H1 (cell line): Measurements from ENCODE around the gene S100A10. TPM values are rescaled to one million over a fixed set of nuclear protein-coding genes. Genes with fewer than 3 reads are reported as not detected.

Experiments used
- CTCF ChIA-PET: fragments of 300-600 bp; sonication (Branson Sonifier 250); formaldehyde crosslinking; loops from one replicate; lab custom pipeline; 2021; ENCODE audit not compliant: partially characterized antibody; lab: Charles Lee
- POLR2A ChIA-PET: fragments of 300-600 bp; sonication (Branson Sonifier 250); formaldehyde crosslinking; loops from one replicate; lab custom pipeline; 2021; ENCODE audit warnings: inconsistent platforms; ENCODE audit not compliant: partially characterized antibody; lab: Charles Lee
- DNase-seq, 2 experiments: peaks; one replicate each; pipeline versions ENCODE4 v3.0.0 to v3.0.0-alpha.2; 2010 to 2022; ENCODE audit warnings: low spot score in 2 of 2, low read depth in 1 of 2, mixed read lengths in 1 of 2
- FAIRE-seq: peaks from 2 replicates; lab custom pipeline; 2011; peaks lifted over from hg19 to GRCh38; lab: Jason Lieb, UNC
- H2AFZ ChIP-seq: 2 replicates; pipeline ENCODE4 v1.8.1; 2012; ENCODE audit warnings: low read length, inconsistent platforms
- H2AK5ac ChIP-seq: 2 replicates; pipeline ENCODE4 v1.6.1; 2013; ENCODE audit warnings: low read depth, low read length
- H2BK120ac ChIP-seq: replicated peaks from 2 replicates; pipeline ENCODE3; 2013; ENCODE audit warnings: low read depth, low read length, inconsistent platforms
- H2BK12ac ChIP-seq: 2 replicates; pipeline ENCODE4 v1.6.1; 2013; ENCODE audit warnings: low read depth, low read length
- H2BK15ac ChIP-seq: 2 replicates; pipeline ENCODE4 v1.6.1; 2013; ENCODE audit warnings: low read length
- H2BK20ac ChIP-seq: 2 replicates; pipeline ENCODE4 v1.6.1; 2013; ENCODE audit warnings: low read length
- H2BK5ac ChIP-seq: 2 replicates; pipeline ENCODE4 v1.6.1; 2013; ENCODE audit warnings: low read depth, low read length
- H3K14ac ChIP-seq: 2 replicates; pipeline ENCODE4 v1.6.1; 2013; ENCODE audit warnings: inconsistent platforms; ENCODE audit not compliant: insufficient read length
- H3K18ac ChIP-seq: 2 replicates; pipeline ENCODE4 v1.6.1; 2013; ENCODE audit warnings: low read length; ENCODE audit errors: extremely low read depth
- H3K23ac ChIP-seq: 2 replicates; pipeline ENCODE4 v1.6.1; 2013; ENCODE audit warnings: inconsistent platforms; ENCODE audit not compliant: insufficient read length
- H3K23me2 ChIP-seq: 2 replicates; pipeline ENCODE4 v1.6.1; 2013; ENCODE audit warnings: low read depth, low read length
- H3K27ac ChIP-seq: 2 replicates; pipeline ENCODE4 v1.6.1; 2011; ENCODE audit warnings: low read depth, low read length, inconsistent platforms
- H3K27me3 ChIP-seq, 4 experiments: replicated peaks in 1 of 4; 1 replicate in 1 of 4; 2 replicates in 3 of 4; pipeline versions ENCODE4 v1.6.1 to v1.8.1; 2011 to 2013; ENCODE audit warnings: low read length in 3 of 4, mild to moderate bottlenecking in 3 of 4, inconsistent platforms in 2 of 4, mixed read lengths in 2 of 4, moderate library complexity in 1 of 4; ENCODE audit not compliant: control insufficient read depth in 3 of 4, insufficient read depth in 3 of 4; ENCODE audit errors: extremely low read depth in 1 of 4
- H3K36me3 ChIP-seq, 4 experiments: 2 replicates each; pipeline versions ENCODE4 v1.6.1 to v1.8.1; 2011 to 2013; ENCODE audit warnings: mild to moderate bottlenecking in 4 of 4, low read length in 3 of 4, moderate library complexity in 2 of 4, control low read depth in 1 of 4, inconsistent platforms in 1 of 4; ENCODE audit not compliant: insufficient read depth in 4 of 4, control insufficient read depth in 2 of 4
- H3K4ac ChIP-seq: replicated peaks from 2 replicates; pipeline ENCODE3; 2013; ENCODE audit warnings: low read length, low read depth, mixed read lengths, inconsistent platforms; ENCODE audit not compliant: insufficient read length
- H3K4me1 ChIP-seq, 4 experiments: replicated peaks in 1 of 4; 1 replicate in 1 of 4; 2 replicates in 3 of 4; pipeline versions ENCODE4 v1.6.1 to v1.8.1; 2011 to 2013; ENCODE audit warnings: low read length in 3 of 4, inconsistent platforms in 2 of 4, mixed read lengths in 1 of 4; ENCODE audit not compliant: insufficient read depth in 4 of 4, control insufficient read depth in 3 of 4
- H3K4me2 ChIP-seq, 2 experiments: 2 replicates each; pipeline versions ENCODE4 v1.6.1 to v1.8.1; 2011 to 2013; ENCODE audit warnings: low read depth in 2 of 2, low read length in 2 of 2, control low read depth in 1 of 2, inconsistent platforms in 1 of 2, mild to moderate bottlenecking in 1 of 2; ENCODE audit not compliant: insufficient read depth in 1 of 2
- H3K4me3 ChIP-seq, 4 experiments: fragments of 200-600, 300-600 bp in 1 of 4; sonication (generic), shearing (Covaris generic), sonication (Bioruptor Twin) in 1 of 4; 2 replicates each; pipeline versions ENCODE4 v1.5.1 to v1.8.1; 2011 to 2016; ENCODE audit warnings: low read length in 4 of 4, low read depth in 3 of 4, control low read depth in 2 of 4, inconsistent platforms in 2 of 4, mild to moderate bottlenecking in 2 of 4, mixed read lengths in 1 of 4, moderate library complexity in 1 of 4; ENCODE audit not compliant: insufficient read depth in 2 of 4; ENCODE audit errors: extremely low read depth in 1 of 4
- H3K56ac ChIP-seq: replicated peaks from 2 replicates; pipeline ENCODE3; 2013; ENCODE audit warnings: low read depth, mild to moderate bottlenecking, mixed read lengths, low read length, inconsistent platforms; ENCODE audit not compliant: insufficient read length
- H3K79me1 ChIP-seq: 2 replicates; pipeline ENCODE4 v1.6.1; 2013; ENCODE audit warnings: low read depth, low read length, control low read depth
- H3K79me2 ChIP-seq, 2 experiments: 2 replicates each; pipeline versions ENCODE4 v1.6.1 to v1.8.1; 2012 to 2013; ENCODE audit warnings: low read length in 2 of 2, mild to moderate bottlenecking in 2 of 2, inconsistent platforms in 1 of 2; ENCODE audit not compliant: insufficient read depth in 2 of 2, control insufficient read depth in 1 of 2
- H3K9ac ChIP-seq, 4 experiments: replicated peaks in 1 of 4; 1 replicate in 1 of 4; 2 replicates in 3 of 4; pipeline versions ENCODE4 v1.6.1 to v1.8.1; 2011 to 2013; ENCODE audit warnings: low read depth in 3 of 4, low read length in 3 of 4, control low read depth in 2 of 4, mild to moderate bottlenecking in 2 of 4, moderate library complexity in 2 of 4, inconsistent platforms in 1 of 4; ENCODE audit errors: extremely low read depth in 1 of 4
- H3K9me3 ChIP-seq, 2 experiments: 2 replicates each; pipeline versions ENCODE4 v1.6.1 to v1.8.1; 2012 to 2013; ENCODE audit warnings: mild to moderate bottlenecking in 2 of 2, moderate library complexity in 2 of 2, control low read depth in 1 of 2, inconsistent platforms in 1 of 2, low read depth in 1 of 2, low read length in 1 of 2, mixed read lengths in 1 of 2; ENCODE audit not compliant: insufficient read depth in 2 of 2
- H4K20me1 ChIP-seq, 2 experiments: replicated peaks in 1 of 2; 2 replicates each; pipeline versions ENCODE3 to v1.8.1; 2011 to 2013; ENCODE audit warnings: inconsistent platforms in 2 of 2, low read length in 2 of 2, mild to moderate bottlenecking in 1 of 2; ENCODE audit not compliant: insufficient read depth in 2 of 2, control insufficient read depth in 1 of 2
- H4K5ac ChIP-seq: 2 replicates; pipeline ENCODE4 v1.6.1; 2013; ENCODE audit warnings: low read length, low read depth, mixed read lengths, inconsistent platforms; ENCODE audit not compliant: insufficient read length
- H4K8ac ChIP-seq: 2 replicates; pipeline ENCODE4 v1.8.0; 2013; ENCODE audit warnings: mild to moderate bottlenecking, moderate library complexity, low read length, inconsistent platforms; ENCODE audit not compliant: insufficient read depth; ENCODE audit errors: extremely low read depth
- H4K91ac ChIP-seq: replicated peaks from 2 replicates; pipeline ENCODE3; 2013; ENCODE audit warnings: low read length, mixed read lengths, inconsistent platforms; ENCODE audit not compliant: insufficient read length
- RAD21 ChIP-seq, 2 experiments: IDR thresholded peaks in 1 of 2; conservative IDR thresholded peaks in 1 of 2; 2 replicates each; pipeline ENCODE4 v1.6.1; 2011; ENCODE audit warnings: low read depth in 2 of 2, low read length in 2 of 2, improper control_type of control experiment in 1 of 2, inconsistent platforms in 1 of 2, mild to moderate bottlenecking in 1 of 2, moderate library complexity in 1 of 2
- RNF2 ChIP-seq: fragments of 200-900, 300-1000 bp; sonication (generic); IDR thresholded peaks from 2 replicates; pipeline ENCODE4 v1.7.1; 2016; ENCODE audit warnings: borderline replicate concordance, low read depth, mild to moderate bottlenecking, antibody characterized with exemption, low read length; ENCODE audit not compliant: poor library complexity, severe bottlenecking; ENCODE audit errors: missing control alignments
- WGBS, 2 experiments: shearing (Covaris generic) in 1 of 2; methylation state at CpG; one replicate each; pipeline versions ENCODE4 v1.1.6 to v1.1.7; 2013 to 2015; ENCODE audit warnings: low lambda C conversion rate in 2 of 2, mixed read lengths in 2 of 2, inconsistent platforms in 1 of 2, low coverage in 1 of 2, missing lambda C conversion rate in 1 of 2; ENCODE audit not compliant: insufficient replicate concordance in 2 of 2, insufficient coverage in 1 of 2, insufficient read length in 1 of 2; ENCODE audit errors: extremely low coverage in 1 of 2, missing lambda C conversion rate in 1 of 2; 5-methylcytosine and 5-hydroxymethylcytosine counted together
- polyA plus RNA-seq, 7 experiments: library from polyadenylated mRNA; depleted of rRNA in 3 of 7; stranded (reverse) in 5 of 7; unstranded in 2 of 7; fragments of >200 nt in 5 of 7; fragments of 200-250 nt in 2 of 7; gene quantifications; 1 replicate in 5 of 7; 2 replicates in 1 of 7; 4 replicates in 1 of 7; pipeline versions ENCODE4 v1.2.1 to v1.2.3, GENCODE V29; 2011 to 2013; ENCODE audit warnings: missing spikeins in 2 of 7, mixed read lengths in 2 of 7
- total RNA-seq: library from RNA; stranded (reverse); fragmentation: NEBNext Ultra II Directional; extraction: Animal tissue kit (Norgen Biotek cat#: 25700); gene quantifications from 2 replicates; pipeline ENCODE4 v1.2.1, GENCODE V29; 2021
- TF ChIP-seq, protein P1 (sequence below), 3 experiments: IDR thresholded peaks; 1 replicate in 2 of 3; 2 replicates in 1 of 3; pipeline versions ENCODE4 v1.5.1 to v1.6.1; 2011; ENCODE audit warnings: low read length in 3 of 3, mild to moderate bottlenecking in 3 of 3, inconsistent platforms in 2 of 3, low read depth in 1 of 3, moderate library complexity in 1 of 3; ENCODE audit not compliant: insufficient read depth in 1 of 3; ENCODE audit errors: control extremely low read depth in 1 of 3

S100A10 gene
- total and polyA plus RNA-seq, 2 of the 8 experiments (the other 6 are each of a cell fraction or from before 2014, with no cell fraction given): 23.9 to 231 TPM

DNA sequence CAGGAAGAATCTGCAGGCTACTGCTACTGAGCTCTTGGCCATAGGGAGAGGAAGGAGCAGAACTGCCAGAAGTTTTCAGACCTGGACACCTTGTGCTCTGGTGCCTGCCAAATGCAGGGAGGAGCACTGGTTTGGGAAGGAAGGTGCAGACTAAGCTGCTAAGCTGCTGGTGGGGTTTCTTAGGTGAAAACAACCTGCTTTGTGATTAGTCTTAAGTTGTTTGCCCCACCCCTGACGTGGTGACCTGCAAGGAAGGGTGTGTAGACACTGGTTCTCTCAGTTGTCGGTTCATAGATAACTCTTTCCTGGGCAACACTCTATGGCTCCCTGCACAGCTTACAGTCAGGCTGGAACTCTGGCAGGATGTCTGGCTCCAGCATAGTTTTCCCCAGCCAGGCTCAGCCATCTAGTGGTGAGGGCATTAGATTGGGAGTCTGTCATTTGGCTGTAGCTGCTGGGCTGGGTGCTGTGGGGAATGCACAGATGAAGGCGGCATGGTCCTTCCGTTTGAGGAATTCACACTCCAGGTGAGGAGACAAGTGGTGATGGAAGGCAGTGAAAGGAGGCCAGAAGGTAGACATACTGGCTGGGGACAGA, 10.3 kb upstream of the S100A10 start:
- POLR2A ChIA-PET: interaction anchor here (0.7 to 1.0 kb wide), 3 partner anchors 9 to 36 kb away, joined by 3 to 5 read pairs (median 4); no protein-coding TSS in a partner anchor
- peaks cover 0 to 4% (median 0%) of the 10 kb centered on the region in 4 experiments; a peak in 1 of 7 replicates for H3K4me1 ChIP-seq
- no peaks in the 10 kb centered on the region for H3K23me2 ChIP-seq
- no peaks in the 10 kb centered on the region for H3K9me3 ChIP-seq
- peak overlapping the region; percentile 15; the same call in 1 of the 2 replicates for H4K8ac ChIP-seq
- no peak overlapping the region for H2AK5ac ChIP-seq
- H2BK120ac ChIP-seq: no peak overlapping the region
- no peaks in the 10 kb centered on the region for H3K36me3 ChIP-seq
- H3K4me2 ChIP-seq: no peak overlapping the region
- no peak for TF ChIP-seq RNF2
- TF ChIP-seq, protein P1, sequence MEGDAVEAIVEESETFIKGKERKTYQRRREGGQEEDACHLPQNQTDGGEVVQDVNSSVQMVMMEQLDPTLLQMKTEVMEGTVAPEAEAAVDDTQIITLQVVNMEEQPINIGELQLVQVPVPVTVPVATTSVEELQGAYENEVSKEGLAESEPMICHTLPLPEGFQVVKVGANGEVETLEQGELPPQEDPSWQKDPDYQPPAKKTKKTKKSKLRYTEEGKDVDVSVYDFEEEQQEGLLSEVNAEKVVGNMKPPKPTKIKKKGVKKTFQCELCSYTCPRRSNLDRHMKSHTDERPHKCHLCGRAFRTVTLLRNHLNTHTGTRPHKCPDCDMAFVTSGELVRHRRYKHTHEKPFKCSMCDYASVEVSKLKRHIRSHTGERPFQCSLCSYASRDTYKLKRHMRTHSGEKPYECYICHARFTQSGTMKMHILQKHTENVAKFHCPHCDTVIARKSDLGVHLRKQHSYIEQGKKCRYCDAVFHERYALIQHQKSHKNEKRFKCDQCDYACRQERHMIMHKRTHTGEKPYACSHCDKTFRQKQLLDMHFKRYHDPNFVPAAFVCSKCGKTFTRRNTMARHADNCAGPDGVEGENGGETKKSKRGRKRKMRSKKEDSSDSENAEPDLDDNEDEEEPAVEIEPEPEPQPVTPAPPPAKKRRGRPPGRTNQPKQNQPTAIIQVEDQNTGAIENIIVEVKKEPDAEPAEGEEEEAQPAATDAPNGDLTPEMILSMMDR (IDR thresholded peaks at IDR 0.05; ENCODE audit: control extremely low read depth in 1 of 3, insufficient read depth in 1 of 3, low read depth in 1 of 3, low read length in 3 of 3): peak; percentile 31 to 47 (median 39); a peak in 3 of 4 replicates
- TF ChIP-seq RAD21 (IDR thresholded peaks at IDR 0.05 in 1 of 2, conservative IDR thresholded peaks at IDR 0.05 in 1 of 2; ENCODE audit: low read depth in 2 of 2, low read length in 2 of 2): peak; percentile 29 to 38; a peak in 2 of 4 replicates
- TF ChIP-seq, all 59 proteins: peak for 2
- no peak overlapping the region for H3K9ac ChIP-seq
- H2AFZ ChIP-seq: no peak overlapping the region
- H3K14ac ChIP-seq: no peak overlapping the region
- no peak overlapping the region for H3K4ac ChIP-seq
- no peaks in the 10 kb centered on the region for H3K27me3 ChIP-seq
- H3K56ac ChIP-seq: no peak overlapping the region
- no peak overlapping the region for H3K18ac ChIP-seq
- no peak overlapping the region for H2BK12ac ChIP-seq
- no peak overlapping the region for H4K91ac ChIP-seq
- H2BK20ac ChIP-seq: no peak overlapping the region
- 66% methylated on average over 4 of the region's 4 CpGs; no CpG with 5 or more reads in 1 of the 2 experiments for WGBS, 2 experiments
- FAIRE-seq (no peak), DNase-seq (no peak)
- no peaks in the 10 kb centered on the region for H3K79me1 ChIP-seq
- no peak overlapping the region for H2BK5ac ChIP-seq
- no peak overlapping the region for H4K5ac ChIP-seq
- no peak overlapping the region for H3K23ac ChIP-seq
- no peak overlapping the region for H3K27ac ChIP-seq
- no peaks in the 10 kb centered on the region for H4K20me1 ChIP-seq
- H3K4me3 ChIP-seq: no peak overlapping the region
- H2BK15ac ChIP-seq: no peak overlapping the region
- CTCF ChIA-PET: interaction anchor here (0.6 to 31.0 kb wide), 20 partner anchors 9 to 284 kb away, joined by 3 to 553 read pairs (median 4); partner anchors contain the start of gene S100A11
- no peaks in the 10 kb centered on the region for H3K79me2 ChIP-seq
